Stimulated activated CD4-positive, alpha-beta T cell treated with anti-CD3 and anti-CD28 coated beads, Interleukin-4, amount 100 ng/mL, for 48 hours (primary cell): ENCODE data around the gene NFAT5.
"Not testable (repeated sequence)": the region's sequence is repeated elsewhere in the genome, so short reads cannot be mapped to it uniquely, and the experiment has no call there.

Experiments
- DNase-seq, 2 donors: peaks; one replicate each; pipeline ENCODE4 v3.0.0-alpha.2; 2020; ENCODE audit warnings: low read depth in 2 of 2

The NFAT5 gene

GRCh38 chr16:69637206-69637865 lies 71.6 kb downstream of the NFAT5 start:
- DNase-seq: not testable (repeated sequence)

GRCh38 chr16:69643997-69644396 lies 78.2 kb downstream of the NFAT5 start:
- DNase-seq: not testable (repeated sequence)

GRCh38 chr16:69644790-69645189 lies 79.0 kb downstream of the NFAT5 start:
- no peak for DNase-seq

DNA sequence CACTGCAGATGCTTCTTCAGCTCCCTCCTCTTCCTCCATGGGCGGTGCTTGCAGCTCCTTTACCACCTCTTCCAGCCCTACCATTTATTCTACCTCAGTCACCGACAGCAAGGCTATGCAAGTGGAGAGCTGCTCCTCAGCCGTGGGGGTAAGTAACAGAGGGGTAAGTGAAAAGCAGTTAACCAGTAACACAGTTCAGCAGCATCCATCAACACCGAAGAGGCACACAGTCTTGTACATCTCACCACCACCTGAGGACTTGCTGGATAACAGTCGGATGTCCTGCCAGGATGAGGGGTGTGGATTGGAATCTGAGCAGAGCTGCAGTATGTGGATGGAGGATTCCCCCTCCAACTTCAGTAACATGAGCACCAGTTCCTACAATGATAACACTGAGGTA lies 81.3 kb downstream of the NFAT5 start:
- no peak for DNase-seq

DNA sequence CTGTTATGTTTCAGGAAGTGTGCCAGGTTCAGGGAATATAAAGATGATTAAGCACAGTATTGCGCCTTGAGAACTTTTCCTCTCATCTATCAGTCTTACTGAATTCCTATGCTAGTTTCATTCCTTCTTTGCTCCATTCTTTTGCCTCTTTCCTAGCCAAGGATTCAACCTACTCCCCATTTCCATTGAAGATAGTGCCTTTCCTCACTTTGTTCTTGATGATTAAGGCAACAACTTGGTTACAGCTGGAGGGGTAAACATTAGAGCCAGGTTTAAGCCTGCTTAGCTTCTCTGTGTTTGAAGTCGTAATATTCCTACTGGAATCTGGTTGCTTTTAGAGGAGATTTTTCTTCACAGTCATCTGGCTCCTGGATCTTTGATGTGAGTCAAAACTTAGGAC lies 85.5 kb downstream of the NFAT5 start:
- no peak for DNase-seq

DNA sequence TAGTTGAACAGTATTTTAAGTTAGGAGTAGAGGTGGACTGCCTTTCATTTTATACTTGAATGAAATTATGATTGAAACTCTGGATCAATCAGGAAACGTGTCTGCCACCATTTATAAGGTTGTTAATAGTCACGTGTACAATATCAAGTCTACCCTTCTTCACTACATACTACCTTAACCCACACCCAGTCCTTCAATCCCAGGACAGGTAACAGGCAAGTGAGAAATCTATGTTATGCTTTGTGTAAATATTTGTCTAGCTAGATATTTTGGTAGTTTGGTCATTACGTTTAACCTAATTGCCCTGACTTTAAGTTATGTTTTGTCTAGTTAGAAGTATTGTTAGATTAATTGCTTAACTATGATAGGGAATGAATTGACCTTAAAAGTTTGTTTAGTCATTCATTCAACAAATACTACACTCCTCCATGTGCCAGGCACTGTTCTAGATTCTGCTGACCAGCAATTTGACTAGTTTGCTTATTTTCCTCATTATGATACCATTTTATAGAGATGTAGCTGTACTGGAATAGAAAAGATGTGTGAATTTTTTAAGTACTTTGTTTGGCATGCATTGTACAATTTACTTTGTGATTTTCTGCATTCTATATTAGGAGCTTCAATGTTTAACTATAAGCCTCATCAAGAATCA lies 88.6 kb downstream of the NFAT5 start:
- no peak for DNase-seq

DNA sequence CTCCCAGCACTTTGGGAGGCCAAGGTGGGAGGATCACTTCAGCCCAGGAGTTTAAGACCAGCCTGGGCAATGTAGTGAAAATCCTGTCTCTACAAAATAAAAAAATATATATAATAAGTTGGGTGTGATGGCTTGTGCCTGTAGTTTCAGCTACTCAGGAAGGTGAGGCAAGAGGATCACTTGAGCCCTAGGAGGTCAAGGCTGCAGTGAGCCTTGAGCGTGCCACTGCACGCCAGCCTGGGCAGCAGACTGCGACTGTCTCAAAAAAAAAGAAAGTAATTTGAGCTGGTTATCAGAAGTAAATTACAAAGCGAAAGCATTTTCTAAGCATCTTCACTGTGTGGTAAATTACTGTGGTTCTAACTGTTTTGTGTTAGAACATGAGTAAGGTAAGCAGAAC lies 94.4 kb downstream of the NFAT5 start:
- DNase-seq: no peak

GRCh38 chr16:69662901-69663300 lies 97.1 kb downstream of the NFAT5 start:
- no peak for DNase-seq

DNA sequence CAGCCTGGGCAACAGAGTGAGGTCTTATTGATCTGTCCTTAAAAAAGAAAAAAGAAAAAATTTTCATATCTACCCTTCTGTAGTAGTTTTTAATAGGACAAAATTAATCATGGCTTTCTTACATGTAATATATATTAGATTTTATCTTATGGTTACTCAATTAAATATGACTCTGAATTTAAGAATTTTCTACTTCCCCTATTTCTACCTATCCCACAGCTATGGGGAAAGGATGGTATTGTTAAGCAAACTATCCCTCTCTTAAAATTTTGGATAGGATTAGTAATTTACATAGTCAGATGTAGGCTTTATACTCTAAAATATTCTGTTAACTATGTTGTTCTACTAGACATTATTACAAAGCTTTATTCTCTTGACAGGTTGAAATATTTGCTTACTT lies 98.1 kb downstream of the NFAT5 start:
- no peak for DNase-seq

DNA sequence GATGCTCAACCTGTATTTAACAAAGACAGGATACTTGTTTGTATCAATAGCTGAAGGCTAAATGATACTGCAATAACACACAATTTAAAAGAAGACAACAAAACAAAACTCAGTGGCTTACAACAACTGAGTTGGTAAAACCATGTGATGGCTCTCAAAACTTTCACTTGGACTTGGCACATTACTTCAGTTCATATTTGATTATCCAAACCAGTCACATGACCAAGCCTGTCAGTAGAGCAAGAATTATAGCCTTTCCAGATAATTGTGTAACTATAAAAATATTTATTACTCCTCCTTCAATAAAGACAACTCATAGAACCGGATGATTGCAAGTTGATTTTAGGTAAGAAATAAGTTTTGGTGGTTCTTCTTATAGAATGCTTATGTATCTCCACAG lies 103.8 kb downstream of the NFAT5 start:
- DNase-seq: no peak

GRCh38 chr16:69672315-69672997 lies 106.7 kb downstream of the NFAT5 start:
- no peak for DNase-seq

- DNase-seq: no peak
Measured at GRCh38 chr16:69672998-69673713, 107.4 kb downstream of the NFAT5 start.

DNA sequence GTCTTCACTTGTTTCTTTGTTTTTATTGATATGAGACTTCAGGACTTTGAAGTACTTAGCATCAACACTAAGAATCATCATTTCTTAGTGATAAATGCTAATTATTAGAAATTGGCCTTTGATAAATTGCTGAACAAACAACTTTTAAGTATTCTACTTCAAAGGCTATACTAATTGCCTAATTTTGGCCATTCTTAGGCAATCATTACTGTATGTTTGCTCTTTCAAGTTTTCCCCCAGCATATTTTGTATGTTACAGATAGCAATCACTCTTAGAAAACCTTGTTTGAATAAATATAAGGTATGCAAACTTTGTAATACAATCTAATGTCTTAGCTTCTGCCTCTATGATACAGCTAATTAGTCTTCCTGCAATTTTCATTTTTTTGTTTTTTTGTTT lies 114.6 kb downstream of the NFAT5 start:
- DNase-seq: no peak

DNA sequence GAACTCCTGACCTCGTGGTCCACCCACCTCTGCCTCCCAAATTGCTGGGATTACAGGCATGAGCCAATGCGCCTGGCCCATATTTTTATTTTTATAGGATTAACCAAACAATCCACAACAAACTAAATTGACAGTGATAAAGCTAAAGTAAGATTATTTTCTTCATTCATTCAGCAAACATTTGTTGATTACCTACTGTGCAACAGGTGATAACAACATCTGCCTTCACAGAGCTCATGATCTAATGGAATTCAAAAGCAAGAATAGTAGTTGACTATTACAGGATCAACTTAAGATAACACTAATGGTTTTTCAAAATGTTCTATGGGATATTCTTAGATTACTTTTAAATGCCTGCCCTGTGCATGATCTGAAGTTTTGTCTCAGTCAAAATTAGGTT lies 122.8 kb downstream of the NFAT5 start:
- no peak for DNase-seq

DNA sequence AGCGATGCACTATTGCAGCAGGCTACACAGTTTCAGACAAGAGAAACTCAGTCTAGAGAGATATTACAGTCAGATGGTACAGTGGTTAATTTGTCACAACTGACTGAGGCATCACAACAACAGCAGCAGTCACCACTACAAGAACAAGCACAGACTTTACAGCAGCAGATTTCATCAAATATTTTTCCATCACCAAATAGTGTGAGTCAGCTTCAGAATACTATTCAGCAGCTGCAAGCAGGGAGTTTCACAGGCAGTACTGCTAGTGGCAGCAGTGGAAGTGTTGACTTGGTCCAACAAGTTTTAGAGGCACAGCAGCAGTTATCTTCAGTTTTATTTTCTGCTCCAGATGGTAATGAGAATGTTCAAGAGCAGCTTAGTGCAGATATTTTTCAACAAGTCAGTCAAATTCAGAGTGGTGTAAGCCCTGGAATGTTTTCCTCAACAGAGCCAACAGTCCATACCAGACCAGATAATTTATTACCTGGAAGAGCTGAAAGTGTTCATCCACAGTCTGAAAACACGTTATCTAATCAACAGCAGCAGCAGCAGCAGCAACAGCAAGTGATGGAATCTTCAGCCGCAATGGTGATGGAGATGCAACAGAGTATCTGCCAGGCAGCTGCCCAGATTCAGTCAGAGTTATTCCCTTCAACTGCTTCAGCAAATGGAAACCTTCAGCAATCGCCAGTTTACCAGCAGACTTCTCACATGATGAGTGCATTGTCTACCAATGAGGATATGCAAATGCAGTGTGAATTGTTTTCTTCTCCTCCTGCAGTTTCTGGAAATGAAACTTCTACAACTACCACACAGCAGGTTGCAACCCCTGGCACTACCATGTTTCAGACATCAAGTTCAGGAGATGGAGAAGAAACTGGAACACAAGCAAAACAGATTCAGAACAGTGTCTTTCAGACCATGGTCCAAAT lies 126.5 kb downstream of the NFAT5 start:
- DNase-seq: no peak

- no peak for DNase-seq
Measured at GRCh38 chr16:69693916-69694315, 128.2 kb downstream of the NFAT5 start.

DNA sequence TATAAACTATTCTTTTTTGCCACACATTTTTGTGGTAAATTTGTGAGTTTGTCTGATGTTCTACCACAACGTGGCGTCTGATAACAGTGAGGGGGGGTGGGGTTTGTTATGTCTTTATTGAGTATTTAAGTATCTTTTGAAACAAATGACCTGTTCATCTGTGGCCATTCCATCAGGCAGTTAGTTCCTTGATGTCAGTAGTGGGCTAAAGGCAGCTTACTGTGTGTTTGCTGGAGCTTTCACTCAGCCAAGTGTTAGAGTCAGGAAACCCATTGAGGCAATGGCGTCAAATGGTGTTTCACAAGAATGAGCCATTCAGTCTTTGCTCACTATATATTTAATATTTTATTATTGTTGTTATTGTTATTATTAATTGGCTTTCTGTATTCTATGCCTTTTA lies 132.6 kb downstream of the NFAT5 start:
- DNase-seq: no peak

DNA sequence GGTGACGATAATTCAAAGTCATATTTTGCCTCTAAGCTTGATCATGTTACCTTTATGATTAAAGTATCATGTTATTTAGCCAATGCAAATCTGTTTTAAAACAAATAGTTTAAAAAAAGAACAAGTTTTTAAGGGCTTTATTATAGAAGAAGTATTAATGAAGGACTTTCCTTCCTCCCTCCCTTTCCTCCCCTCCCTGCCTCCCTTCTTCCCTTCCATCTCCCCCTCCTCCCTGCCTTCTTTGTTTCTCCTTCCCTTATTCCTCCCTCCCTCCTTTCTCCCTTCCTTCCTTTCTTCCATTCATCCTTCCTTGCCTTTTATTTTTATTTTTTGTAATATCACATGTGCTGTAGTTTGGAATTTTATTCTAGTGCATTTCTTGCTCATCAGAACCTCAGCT lies 134.1 kb downstream of the NFAT5 start:
- DNase-seq: no peak

GRCh38 chr16:69701452-69701851 lies 135.7 kb downstream of the NFAT5 start:
- no peak for DNase-seq

DNA sequence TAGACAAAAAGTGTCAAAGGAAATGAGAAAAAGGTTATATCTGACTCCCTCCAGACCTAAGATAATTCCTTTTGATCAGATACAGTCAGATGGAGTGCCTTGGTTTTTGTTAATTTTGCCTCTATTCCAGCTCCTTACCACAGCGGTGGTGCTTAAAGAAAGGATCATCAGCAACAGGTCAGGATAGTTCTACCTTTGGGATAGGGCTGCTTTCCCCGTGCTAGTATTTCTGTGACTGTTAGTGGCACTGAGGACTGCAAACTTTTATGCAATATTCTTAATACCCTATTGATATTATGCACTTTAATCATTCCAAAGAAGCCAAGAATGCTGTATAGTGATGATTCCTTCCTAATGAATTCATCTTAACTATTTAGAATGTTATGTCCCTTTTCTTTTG lies 136.1 kb downstream of the NFAT5 start:
- no peak for DNase-seq

GRCh38 chr16:69703638-69704037 lies 137.9 kb downstream of the NFAT5 start:
- DNase-seq: no peak
